GM12872 (cell line): ENCODE data around the gene CDK5.

Experiments used
- TF ChIP-seq, protein P1 (sequence below): IDR thresholded peaks from 3 replicates; pipeline ENCODE4 v1.5.1; 2011; ENCODE audit warnings: low read depth, mild to moderate bottlenecking, low read length, moderate library complexity; ENCODE audit not compliant: insufficient read depth

Gene CDK5

GRCh38 chr7:151031011-151031410 is 26.7 kb downstream of the CDK5 start:
- TF ChIP-seq, protein P1, sequence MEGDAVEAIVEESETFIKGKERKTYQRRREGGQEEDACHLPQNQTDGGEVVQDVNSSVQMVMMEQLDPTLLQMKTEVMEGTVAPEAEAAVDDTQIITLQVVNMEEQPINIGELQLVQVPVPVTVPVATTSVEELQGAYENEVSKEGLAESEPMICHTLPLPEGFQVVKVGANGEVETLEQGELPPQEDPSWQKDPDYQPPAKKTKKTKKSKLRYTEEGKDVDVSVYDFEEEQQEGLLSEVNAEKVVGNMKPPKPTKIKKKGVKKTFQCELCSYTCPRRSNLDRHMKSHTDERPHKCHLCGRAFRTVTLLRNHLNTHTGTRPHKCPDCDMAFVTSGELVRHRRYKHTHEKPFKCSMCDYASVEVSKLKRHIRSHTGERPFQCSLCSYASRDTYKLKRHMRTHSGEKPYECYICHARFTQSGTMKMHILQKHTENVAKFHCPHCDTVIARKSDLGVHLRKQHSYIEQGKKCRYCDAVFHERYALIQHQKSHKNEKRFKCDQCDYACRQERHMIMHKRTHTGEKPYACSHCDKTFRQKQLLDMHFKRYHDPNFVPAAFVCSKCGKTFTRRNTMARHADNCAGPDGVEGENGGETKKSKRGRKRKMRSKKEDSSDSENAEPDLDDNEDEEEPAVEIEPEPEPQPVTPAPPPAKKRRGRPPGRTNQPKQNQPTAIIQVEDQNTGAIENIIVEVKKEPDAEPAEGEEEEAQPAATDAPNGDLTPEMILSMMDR: no peak

DNA sequence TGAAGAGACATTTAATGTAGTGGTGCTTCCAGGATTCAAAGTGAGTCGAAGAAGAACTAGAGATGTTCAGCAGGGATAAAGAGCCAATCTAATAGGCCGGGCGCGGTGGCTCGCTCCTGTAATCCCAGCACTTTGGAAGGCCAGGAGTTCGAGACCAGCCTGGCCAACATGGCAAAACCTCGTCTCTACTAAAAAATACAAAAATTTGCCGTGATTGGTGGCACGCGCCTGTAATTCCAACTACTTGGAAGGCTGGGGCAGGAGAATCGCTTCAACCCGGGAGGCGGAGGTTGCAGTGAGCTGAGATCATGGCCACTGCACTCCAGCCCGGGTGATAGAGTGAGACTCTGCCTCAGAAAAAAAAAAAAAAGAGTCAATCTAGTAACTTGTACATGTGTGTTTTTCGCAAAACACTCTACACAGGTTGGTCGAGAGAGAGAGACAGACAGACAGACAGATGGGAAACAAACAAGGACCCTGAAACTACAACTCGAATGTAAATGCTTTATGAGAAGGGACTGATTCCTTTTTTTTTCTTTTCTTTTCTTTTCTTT is 28.7 kb downstream of the CDK5 start:
- TF ChIP-seq, protein P1: no peak

DNA sequence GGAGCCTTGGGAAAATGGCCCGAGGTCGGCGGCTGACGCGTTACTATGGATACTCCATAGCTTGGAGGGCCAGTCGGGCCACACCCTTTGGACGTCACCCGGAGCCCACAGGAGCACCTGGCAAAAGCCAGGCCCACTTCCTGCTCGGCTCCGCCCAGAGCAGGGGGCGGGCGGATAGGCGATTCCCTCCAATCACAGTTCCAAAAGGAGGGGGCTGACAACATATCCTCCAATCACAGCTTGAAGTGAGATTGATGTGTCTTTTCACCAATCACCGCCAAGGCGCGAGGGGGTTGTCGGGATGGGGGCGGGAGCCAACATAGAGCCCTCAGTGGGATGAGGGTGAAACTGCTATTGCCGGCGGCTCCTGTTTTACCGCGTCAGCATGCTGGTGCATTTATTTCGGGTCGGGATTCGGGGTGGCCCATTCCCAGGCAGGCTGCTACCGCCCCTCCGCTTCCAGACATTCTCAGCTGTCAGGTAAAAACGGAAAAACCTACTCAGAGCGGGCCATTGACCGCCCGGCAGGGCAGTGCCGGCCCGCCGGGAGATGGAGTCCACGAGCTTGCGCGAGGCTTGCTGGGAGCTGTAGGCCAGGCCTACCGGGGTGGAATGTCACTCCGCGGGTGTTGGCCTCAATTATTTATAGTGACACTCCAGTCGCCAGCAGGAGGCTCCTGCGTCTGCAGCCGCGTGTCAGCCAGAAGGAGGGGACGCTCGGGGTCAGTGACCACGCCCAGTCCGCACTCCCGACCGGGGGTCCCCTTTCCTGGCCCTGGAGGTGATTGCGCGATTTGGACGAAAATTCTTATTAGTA is 29.4 kb downstream of the CDK5 start, which contains the start of gene ABCB8:
Gene ABCB8, plus strand, starts transcription at position 320 of the 817 bp plus-strand sequence. Its CDS starts 66 bp downstream, at position 386.
- TF ChIP-seq, protein P1: peak; percentile 32; the same call in 2 of the 3 replicates

DNA sequence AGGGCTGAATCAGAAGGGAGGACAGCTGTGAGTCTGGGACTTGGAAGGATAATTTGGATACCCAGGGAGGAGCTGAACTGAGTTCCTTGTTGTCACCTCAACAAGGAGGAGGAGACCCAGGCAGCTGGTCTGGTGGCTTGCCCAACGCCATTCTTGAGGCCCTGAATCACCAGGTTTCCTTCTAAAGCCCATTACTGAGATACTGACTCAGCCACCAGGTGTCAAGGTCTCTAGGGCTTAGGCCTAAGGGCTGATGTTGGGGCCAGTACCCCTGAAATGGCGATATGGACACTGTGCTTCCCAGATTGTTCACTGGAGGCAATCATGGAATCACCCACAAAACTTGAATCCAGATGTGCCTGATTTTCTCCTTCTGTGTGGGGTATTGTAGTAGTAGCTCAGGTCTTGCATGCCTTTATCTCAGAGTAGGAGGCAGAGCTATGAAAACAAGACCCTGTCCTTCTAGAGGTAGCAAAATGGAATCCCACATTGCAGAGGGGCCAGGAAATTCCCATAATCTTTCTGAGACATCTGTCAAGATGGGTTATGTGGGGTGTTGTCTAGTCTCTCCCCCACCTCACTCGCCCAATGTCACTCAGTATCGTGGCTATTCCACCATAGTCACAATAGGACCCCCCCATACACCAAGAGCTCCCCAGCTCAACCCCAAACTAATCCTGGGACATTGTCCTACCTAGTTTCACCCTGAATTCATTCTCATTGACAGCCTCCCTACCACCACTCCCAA is 31.6 kb downstream of the CDK5 start:
- TF ChIP-seq, protein P1: no peak

GRCh38 chr7:151024435-151025056 is 33.2 kb downstream of the CDK5 start, which contains the start of gene ATG9B:
Gene ATG9B, minus strand, starts transcription at chr7:151024494. Its CDS starts 71 bp downstream, at chr7:151024423.
- TF ChIP-seq, protein P1: no peak

- TF ChIP-seq, protein P1: no peak
Observed at GRCh38 chr7:151023232-151023631, 34.5 kb downstream of the CDK5 start.
